Keratinocyte (primary cell): ENCODE results near the gene NAP1L1. TPM values are rescaled to one million over a fixed set of nuclear protein-coding genes. Genes with fewer than 3 reads are reported as not detected.

ENCODE experiments used
- DNase-seq: peaks from one replicate; pipeline ENCODE4 v3.0.0-alpha.2; 2011; ENCODE audit warnings: low read depth, missing footprints, low spot score
- FAIRE-seq: peaks from 2 replicates; lab custom pipeline; 2011; peaks lifted over from hg19 to GRCh38; lab: Jason Lieb, UNC
- H2AFZ ChIP-seq: 2 replicates; pipeline ENCODE4 v1.6.0; 2012; ENCODE audit warnings: low read length, control low read depth, inconsistent platforms; ENCODE audit not compliant: control insufficient read depth
- H3K27ac ChIP-seq: 2 replicates; pipeline ENCODE4 v1.5.1; 2011; ENCODE audit warnings: low read length; ENCODE audit not compliant: control insufficient read depth, insufficient read depth
- H3K27me3 ChIP-seq: 3 replicates; pipeline ENCODE4 v1.6.0; 2011; ENCODE audit warnings: low read length; ENCODE audit not compliant: control insufficient read depth, insufficient read depth; ENCODE audit errors: extremely low read depth
- H3K36me3 ChIP-seq, 2 experiments: 2 replicates in 1 of 2; 3 replicates in 1 of 2; pipeline ENCODE4 v1.5.1; 2011; ENCODE audit warnings: low read length in 2 of 2, mild to moderate bottlenecking in 1 of 2; ENCODE audit not compliant: control insufficient read depth in 2 of 2, insufficient read depth in 2 of 2; ENCODE audit errors: extremely low read depth in 1 of 2
- H3K4me1 ChIP-seq: 3 replicates; pipeline ENCODE4 v1.5.1; 2011; ENCODE audit warnings: low read length; ENCODE audit not compliant: control insufficient read depth, insufficient read depth; ENCODE audit errors: extremely low read depth
- H3K4me2 ChIP-seq: 3 replicates; pipeline ENCODE4 v1.6.0; 2011; ENCODE audit warnings: low read depth, low read length; ENCODE audit not compliant: control insufficient read depth, insufficient read depth; ENCODE audit errors: extremely low read depth
- H3K4me3 ChIP-seq, 3 experiments: fragments of 200-600 bp in 1 of 3; sonication (generic) in 1 of 3; 2 replicates in 2 of 3; 3 replicates in 1 of 3; pipeline ENCODE4 v1.5.1; 2011 to 2016; ENCODE audit warnings: low read length in 3 of 3, mild to moderate bottlenecking in 3 of 3, control low read depth in 2 of 3, inconsistent platforms in 1 of 3, low read depth in 1 of 3, mixed read lengths in 1 of 3, mixed run types in 1 of 3, moderate library complexity in 1 of 3; ENCODE audit not compliant: control insufficient read depth in 2 of 3, insufficient read depth in 2 of 3; ENCODE audit errors: extremely low read depth in 1 of 3
- H3K79me2 ChIP-seq: 2 replicates; pipeline ENCODE4 v1.6.0; 2012; ENCODE audit warnings: low read length; ENCODE audit not compliant: control insufficient read depth, insufficient read depth
- H3K9ac ChIP-seq: 3 replicates; pipeline ENCODE4 v1.6.0; 2011; ENCODE audit warnings: low read length; ENCODE audit not compliant: control insufficient read depth, insufficient read depth; ENCODE audit errors: extremely low read depth
- H3K9me1 ChIP-seq: 3 replicates; pipeline ENCODE4 v1.6.0; 2011; ENCODE audit warnings: low read length; ENCODE audit not compliant: control insufficient read depth, insufficient read depth; ENCODE audit errors: extremely low read depth
- H3K9me3 ChIP-seq: 2 replicates; pipeline ENCODE4 v1.5.1; 2012; ENCODE audit warnings: low read depth, low read length; ENCODE audit not compliant: control insufficient read depth
- H4K20me1 ChIP-seq: 3 replicates; pipeline ENCODE4 v1.6.0; 2011; ENCODE audit warnings: low read length; ENCODE audit not compliant: control insufficient read depth, insufficient read depth; ENCODE audit errors: extremely low read depth
- EZH2 ChIP-seq: IDR thresholded peaks from one replicate; pipeline ENCODE4 v1.6.1; 2012; ENCODE audit warnings: inconsistent platforms, mild to moderate bottlenecking, low read length, moderate library complexity
- dilution Hi-C: fragments of 300-500 bp; cut with MboI; formaldehyde crosslinking; loops from one replicate; pipeline ENCODE4 v1.7.0; 2020; ENCODE audit warnings: low sequenced_read_pairs; ENCODE audit not compliant: extremely low pct_ligation_motif_present
- polyA plus RNA-seq, 5 experiments: library from polyadenylated mRNA; depleted of rRNA in 3 of 5; stranded (reverse) in 3 of 5; stranded (forward) in 1 of 5; unstranded in 1 of 5; fragments of >200 nt; gene quantifications; 1 replicate in 1 of 5; 2 replicates in 3 of 5; 3 replicates in 1 of 5; pipeline versions ENCODE4 v1.2.1 to v1.2.3, GENCODE V29; 2011 to 2012; ENCODE audit warnings: missing spikeins in 2 of 5, low read depth in 1 of 5, low replicate concordance in 1 of 5
- TF ChIP-seq, protein P1 (sequence below), 3 experiments: IDR thresholded peaks in 1 of 3; conservative IDR thresholded peaks in 1 of 3; optimal IDR thresholded peaks in 1 of 3; 2 replicates in 2 of 3; 3 replicates in 1 of 3; pipeline versions ENCODE3 to v1.5.1; 2011; ENCODE audit warnings: low read length in 3 of 3, mild to moderate bottlenecking in 3 of 3, moderate library complexity in 2 of 3, control low read depth in 1 of 3, inconsistent platforms in 1 of 3; ENCODE audit not compliant: insufficient read depth in 2 of 3; ENCODE audit errors: extremely low read depth in 1 of 3

The NAP1L1 gene
- polyA plus RNA-seq, 1 donor (not counting 4 experiments of a cell fraction or from before 2014, with no cell fraction given) = 384 TPM

DNA sequence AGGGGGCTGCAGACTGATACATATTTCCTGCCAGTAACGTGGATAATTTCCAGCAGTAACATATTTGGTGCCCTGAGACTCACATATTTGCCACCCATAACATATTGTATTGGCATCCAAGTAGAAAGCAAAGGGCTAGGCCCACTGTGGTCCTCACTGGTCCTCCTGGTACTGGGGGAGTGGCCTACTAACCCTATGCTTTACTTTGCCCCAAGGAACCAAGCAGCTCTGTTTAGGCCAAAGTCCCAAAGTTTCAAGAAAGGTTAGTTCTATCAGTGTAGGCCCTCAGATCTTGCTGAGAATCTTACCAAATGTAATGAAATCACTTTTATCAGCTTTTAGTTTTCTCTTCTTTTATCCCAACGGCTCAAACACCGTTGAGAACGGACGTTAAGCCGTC lies 35.4 kb upstream of the NAP1L1 start:
- Histone ChIP-seq H3K27me3 (no peaks in the 10 kb centered on the region), H3K4me2 (no peak overlapping the region), H2AFZ (no peak overlapping the region), H4K20me1 (no peaks in the 10 kb centered on the region), H3K4me3 (no peak overlapping the region), H3K79me2 (no peaks in the 10 kb centered on the region), H3K9me1 (no peaks in the 10 kb centered on the region), H3K9ac (no peak overlapping the region), H3K27ac (no peak overlapping the region), H3K9me3 (no peaks in the 10 kb centered on the region), H3K4me1 (peaks cover 15% of the 10 kb centered on the region), H3K36me3 (no peaks in the 10 kb centered on the region)
- no peak for FAIRE-seq
- TF ChIP-seq, protein P1, sequence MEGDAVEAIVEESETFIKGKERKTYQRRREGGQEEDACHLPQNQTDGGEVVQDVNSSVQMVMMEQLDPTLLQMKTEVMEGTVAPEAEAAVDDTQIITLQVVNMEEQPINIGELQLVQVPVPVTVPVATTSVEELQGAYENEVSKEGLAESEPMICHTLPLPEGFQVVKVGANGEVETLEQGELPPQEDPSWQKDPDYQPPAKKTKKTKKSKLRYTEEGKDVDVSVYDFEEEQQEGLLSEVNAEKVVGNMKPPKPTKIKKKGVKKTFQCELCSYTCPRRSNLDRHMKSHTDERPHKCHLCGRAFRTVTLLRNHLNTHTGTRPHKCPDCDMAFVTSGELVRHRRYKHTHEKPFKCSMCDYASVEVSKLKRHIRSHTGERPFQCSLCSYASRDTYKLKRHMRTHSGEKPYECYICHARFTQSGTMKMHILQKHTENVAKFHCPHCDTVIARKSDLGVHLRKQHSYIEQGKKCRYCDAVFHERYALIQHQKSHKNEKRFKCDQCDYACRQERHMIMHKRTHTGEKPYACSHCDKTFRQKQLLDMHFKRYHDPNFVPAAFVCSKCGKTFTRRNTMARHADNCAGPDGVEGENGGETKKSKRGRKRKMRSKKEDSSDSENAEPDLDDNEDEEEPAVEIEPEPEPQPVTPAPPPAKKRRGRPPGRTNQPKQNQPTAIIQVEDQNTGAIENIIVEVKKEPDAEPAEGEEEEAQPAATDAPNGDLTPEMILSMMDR (optimal IDR thresholded peaks at IDR 0.05 in 1 of 3, IDR thresholded peaks at IDR 0.05 in 1 of 3, conservative IDR thresholded peaks at IDR 0.05 in 1 of 3; ENCODE audit: extremely low read depth in 1 of 3, insufficient read depth in 2 of 3, low read length in 3 of 3) = no peak
- no peak for TF ChIP-seq EZH2
- no peak for DNase-seq
- dilution Hi-C loops = no loop called here

DNA sequence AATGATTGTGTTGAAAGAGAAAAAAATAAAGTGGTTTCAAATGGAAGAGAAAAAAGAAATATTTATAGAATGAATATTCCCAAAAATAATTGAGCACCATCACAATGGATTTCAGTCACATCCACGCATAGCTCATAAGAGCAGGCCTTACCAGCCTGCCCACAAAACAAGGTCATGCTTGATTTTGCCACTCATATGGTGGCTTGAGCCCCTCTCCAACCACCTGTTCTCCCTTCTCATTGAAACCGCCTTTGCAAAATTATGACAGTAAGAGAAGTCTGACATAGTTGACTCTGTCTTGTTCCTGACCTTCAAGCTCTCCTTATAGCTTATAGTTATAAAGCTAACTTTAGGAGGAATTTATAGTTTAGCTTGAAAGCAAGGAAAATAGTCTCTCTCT lies 33.3 kb upstream of the NAP1L1 start:
- H3K4me1 ChIP-seq = peaks cover 17% of the 10 kb centered on the region
- FAIRE-seq (no peak), DNase-seq (no peak)
- no peaks in the 10 kb centered on the region for H4K20me1 ChIP-seq
- no peaks in the 10 kb centered on the region for H3K9me3 ChIP-seq
- H3K27ac ChIP-seq = no peak overlapping the region
- TF ChIP-seq, protein P1 (optimal IDR thresholded peaks at IDR 0.05 in 1 of 3, IDR thresholded peaks at IDR 0.05 in 1 of 3, conservative IDR thresholded peaks at IDR 0.05 in 1 of 3; ENCODE audit: extremely low read depth in 1 of 3, insufficient read depth in 2 of 3, low read length in 3 of 3) = no peak
- TF ChIP-seq EZH2 = no peak
- dilution Hi-C loops = no loop called here
- H3K79me2 ChIP-seq = no peaks in the 10 kb centered on the region
- H3K4me3 ChIP-seq = no peak overlapping the region
- no peaks in the 10 kb centered on the region for H3K9me1 ChIP-seq
- H3K27me3 ChIP-seq = no peaks in the 10 kb centered on the region
- no peak overlapping the region for H2AFZ ChIP-seq
- no peak overlapping the region for H3K9ac ChIP-seq
- no peak overlapping the region for H3K4me2 ChIP-seq
- no peaks in the 10 kb centered on the region for H3K36me3 ChIP-seq
